Measurements from ENCODE around the gene SSNA1.
"Not testable (repeated sequence)": the region's sequence is repeated elsewhere in the genome, so short reads cannot be mapped to it uniquely, and the experiment has no call there.

SSNA1 gene

GRCh38 chr9:137234055-137234697, 45.7 kb downstream of the SSNA1 start:
- no peak for DNase-seq

- no peak for DNase-seq
Observed at GRCh38 chr9:137234758-137235423, 46.4 kb downstream of the SSNA1 start.

GRCh38 chr9:137235424-137236237, 47.2 kb downstream of the SSNA1 start:
- no peak for DNase-seq

- DNase-seq: peak; percentile 23
Observed at GRCh38 chr9:137236238-137236935, 47.9 kb downstream of the SSNA1 start.

GRCh38 chr9:137236936-137237421, 48.5 kb downstream of the SSNA1 start:
- no peak for DNase-seq

- no peak for DNase-seq
Observed at GRCh38 chr9:137237759-137238726, 49.6 kb downstream of the SSNA1 start.

- DNase-seq: not testable (repeated sequence)
Observed at GRCh38 chr9:137239541-137240200, 51.2 kb downstream of the SSNA1 start.
